Measurements from ENCODE around the gene TIA1.
A peak's percentile ranks its signal among the peaks of the same experiment; 100 is the strongest.
"Not testable (repeated sequence)": the region's sequence is repeated elsewhere in the genome, so short reads cannot be mapped to it uniquely, and the experiment has no call there.

Gene TIA1

GRCh38 chr2:70226781-70227180 lies 21.6 kb downstream of the TIA1 start:
- intact Hi-C loops (cut with DNase I): no loop called here
- no peak for DNase-seq

DNA sequence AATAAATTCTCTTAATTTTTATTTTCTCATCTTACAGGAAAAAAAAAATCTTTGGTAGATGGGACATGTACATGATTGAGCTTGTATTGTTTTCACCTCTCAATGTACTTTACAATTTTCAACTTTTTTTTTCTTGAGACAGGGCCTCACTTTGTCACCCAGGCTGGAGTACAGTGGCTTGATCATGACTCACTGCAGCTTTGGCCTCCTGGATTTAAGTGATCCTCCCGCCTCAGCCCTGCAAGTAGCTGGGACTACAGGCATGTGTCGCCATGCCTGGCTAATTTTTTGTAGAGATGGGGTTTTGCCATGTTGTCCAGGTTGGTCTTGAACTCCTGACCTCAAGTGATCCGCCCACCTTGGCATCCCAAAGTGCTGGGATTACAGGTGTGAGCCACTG lies 25.1 kb downstream of the TIA1 start:
- DNase-seq; intact Hi-C loops (cut with DNase I): not testable (repeated sequence)

GRCh38 chr2:70214953-70215549 lies 33.4 kb downstream of the TIA1 start:
- intact Hi-C loops (cut with DNase I): no loop called here
- no peak for DNase-seq

- DNase-seq: no peak
- intact Hi-C loops (cut with DNase I): no loop called here
Measured at GRCh38 chr2:70214365-70214764, 34.1 kb downstream of the TIA1 start.

- intact Hi-C loops (cut with DNase I): no loop called here
- no peak for DNase-seq
Measured at GRCh38 chr2:70212298-70212932, 36.0 kb downstream of the TIA1 start.

DNA sequence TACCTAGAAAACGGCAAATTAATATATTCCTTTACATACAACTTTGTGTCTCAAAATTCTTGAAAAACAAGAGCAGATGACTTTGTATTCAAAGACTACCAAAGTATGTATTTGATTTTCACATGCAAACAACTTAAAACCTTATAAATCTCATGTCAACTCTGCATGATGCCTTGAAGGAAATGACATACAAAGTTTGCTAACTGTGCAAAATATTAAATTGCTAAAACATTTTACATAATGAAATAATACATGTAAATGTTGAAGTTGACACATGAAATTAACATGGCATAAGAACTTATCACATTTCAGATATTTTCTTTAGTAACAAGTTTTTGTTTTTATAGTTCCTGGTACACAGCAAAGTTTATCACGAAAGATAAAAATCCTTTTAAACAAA lies 36.8 kb downstream of the TIA1 start:
- DNase-seq: no peak
- intact Hi-C loops (cut with DNase I): no loop called here

DNA sequence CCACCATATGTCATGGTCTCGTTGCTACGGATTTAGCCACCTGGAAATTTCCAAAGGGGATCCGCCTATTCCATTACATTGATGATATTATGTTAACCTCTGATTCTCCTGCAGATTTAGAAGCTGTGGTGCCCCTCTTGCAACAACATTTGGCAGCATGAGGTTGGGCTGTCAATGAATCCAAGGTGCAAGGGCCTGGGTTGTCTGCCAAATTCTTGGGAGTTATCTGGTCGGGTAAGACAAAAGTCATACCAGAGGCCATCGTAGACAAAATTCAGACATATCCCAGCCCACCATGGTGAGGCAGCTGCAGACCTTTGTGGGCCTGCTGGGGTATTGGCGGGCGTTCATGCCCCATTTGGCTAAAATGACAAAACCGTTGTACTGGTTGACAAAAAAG lies 44.0 kb downstream of the TIA1 start:
- DNase-seq: no peak

DNA sequence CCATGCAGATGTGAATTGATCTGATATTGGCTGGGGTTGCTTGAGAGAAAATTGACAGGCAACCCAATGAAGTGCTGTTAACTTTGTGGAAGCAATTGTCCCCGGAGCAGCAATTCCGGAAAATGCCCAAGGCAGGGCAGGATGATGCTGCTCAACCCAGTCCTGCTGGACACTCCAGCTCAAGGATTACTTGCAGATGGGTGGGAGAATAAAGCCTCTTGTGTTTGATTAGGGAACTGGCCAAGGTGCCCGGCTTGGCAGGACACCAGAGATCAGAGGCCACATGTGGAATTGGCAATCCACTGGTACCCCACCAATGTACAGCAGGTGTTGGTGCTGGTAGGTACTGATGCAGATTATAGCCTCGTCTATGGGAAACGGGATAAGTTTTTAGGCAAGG lies 45.3 kb downstream of the TIA1 start:
- no peak for DNase-seq
- intact Hi-C loops (cut with DNase I): no loop called here

More for the DNA sequence above, 44.0 kb downstream of the TIA1 start:
- intact Hi-C loops (cut with DNase I): no loop called here

DNA sequence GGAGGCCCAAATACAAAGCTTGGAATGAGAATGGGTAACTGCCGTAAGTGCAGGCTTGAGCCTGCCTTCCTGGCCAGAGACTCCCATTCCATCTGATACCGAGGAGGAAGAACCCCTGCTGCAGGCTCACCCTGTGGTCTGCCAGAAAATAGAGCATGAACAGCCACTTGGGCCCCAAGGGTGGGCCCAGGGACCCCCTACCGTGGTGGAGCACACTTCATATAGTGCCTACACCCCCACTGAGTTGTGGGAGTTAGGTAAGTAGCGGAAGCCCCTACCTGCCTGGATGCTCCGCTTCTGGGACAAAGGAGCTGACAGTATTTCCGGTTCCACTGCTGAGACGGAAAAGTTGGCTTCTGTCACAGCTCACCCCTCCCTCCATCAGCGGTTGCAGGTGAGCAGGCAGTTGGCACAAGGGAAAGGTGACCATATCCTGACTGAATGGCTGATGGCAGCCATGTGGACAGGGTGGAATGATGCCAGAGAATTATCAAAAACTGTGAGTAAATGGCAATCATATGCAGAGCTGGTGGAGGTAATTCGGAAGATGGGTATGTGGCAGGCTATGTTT lies 46.1 kb downstream of the TIA1 start:
- intact Hi-C loops (cut with DNase I): no loop called here
- DNase-seq: peak in 1 of 10 donors; percentile 66

DNA sequence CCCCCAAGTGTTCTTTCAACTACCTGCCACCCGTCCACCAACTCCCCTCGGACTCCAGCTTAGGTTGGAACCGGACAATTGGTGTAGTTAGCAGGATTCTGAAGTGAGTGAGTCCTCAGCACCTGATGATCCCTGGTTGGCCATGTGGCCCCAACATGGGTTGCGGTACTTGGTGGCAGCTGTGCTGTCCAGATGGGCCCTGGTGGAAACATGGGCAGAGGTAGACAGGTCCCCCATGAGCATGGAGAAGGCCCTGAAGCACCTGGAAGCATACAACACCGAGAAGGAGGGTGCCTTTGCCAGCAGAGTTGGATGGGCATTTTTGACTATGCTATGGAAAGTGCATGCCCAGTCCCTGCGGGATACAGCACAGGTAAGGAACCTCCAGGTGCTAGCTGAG lies 46.6 kb downstream of the TIA1 start:
- no peak for DNase-seq
- intact Hi-C loops (cut with DNase I): no loop called here

- no peak for DNase-seq
- intact Hi-C loops (cut with DNase I): no loop called here
Measured at GRCh38 chr2:70201225-70201768, 47.1 kb downstream of the TIA1 start.

- DNase-seq: no peak
- intact Hi-C loops (cut with DNase I): no loop called here
Measured at GRCh38 chr2:70199320-70199864, 49.0 kb downstream of the TIA1 start.

- DNase-seq: no peak
- intact Hi-C loops (cut with DNase I): no loop called here
Measured at GRCh38 chr2:70192516-70192915, 55.9 kb downstream of the TIA1 start.

DNA sequence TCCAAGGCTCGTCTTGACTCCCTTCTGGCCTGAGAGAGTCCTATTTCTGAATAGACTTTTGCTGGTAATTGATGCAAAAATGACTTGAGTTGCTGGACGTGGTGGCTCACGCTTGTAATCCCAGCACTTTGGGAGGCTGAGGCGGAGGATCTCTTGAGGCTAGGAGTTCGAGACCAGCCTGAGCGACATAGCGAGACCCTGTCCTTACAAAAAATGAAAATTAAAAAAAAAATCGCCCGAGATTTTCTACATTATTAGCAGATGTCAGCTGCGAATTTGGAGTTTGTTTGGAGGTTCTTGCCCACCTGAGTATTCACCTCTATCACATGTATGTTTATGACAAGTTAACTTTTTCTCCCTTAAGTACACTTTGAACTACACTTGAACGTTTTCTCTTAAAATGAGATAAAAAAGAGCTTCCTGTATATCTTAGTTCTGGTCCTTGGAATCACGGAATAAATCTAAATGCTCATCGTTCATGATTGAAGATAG lies 57.1 kb downstream of the TIA1 start:
- no peak for DNase-seq
- intact Hi-C loops (cut with DNase I): loop anchor here (1.0 to 2.0 kb wide), 2 partner anchors 57 to 102 kb away; partner anchors contain the start of genes SNRPG and TIA1

- DNase-seq: peak; percentile 92 to 99 (median 95)
- intact Hi-C loops (cut with DNase I): loop anchor here (1.0 to 2.0 kb wide), 2 partner anchors 58 to 102 kb away; partner anchors contain the start of genes SNRPG and TIA1
Measured at GRCh38 chr2:70190418-70191243, 57.8 kb downstream of the TIA1 start, which contains the start of gene C2orf42. TSS of gene C2orf42 (minus strand) at chr2:70191019. CDS start at chr2:70181985, 9,034 bp downstream.

DNA sequence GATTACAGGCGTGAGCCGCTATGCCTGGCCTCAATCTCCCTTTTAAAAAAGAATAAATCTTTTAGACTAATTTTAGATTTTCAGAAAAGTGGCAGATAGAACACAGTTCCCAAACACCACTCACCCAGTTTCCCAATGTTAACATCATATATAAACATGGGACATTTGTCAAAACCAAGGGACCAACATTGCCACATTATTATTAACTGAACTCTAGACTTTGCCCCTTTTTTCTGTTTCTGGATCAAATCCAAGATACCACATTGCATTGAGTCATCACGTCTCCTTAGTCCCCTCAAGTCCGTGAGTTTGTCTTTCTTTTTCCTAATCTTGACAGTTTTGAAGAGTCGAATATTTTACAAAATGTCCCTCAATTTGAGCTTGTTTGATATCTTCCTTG lies 60.0 kb downstream of the TIA1 start:
- DNase-seq: no peak

DNA sequence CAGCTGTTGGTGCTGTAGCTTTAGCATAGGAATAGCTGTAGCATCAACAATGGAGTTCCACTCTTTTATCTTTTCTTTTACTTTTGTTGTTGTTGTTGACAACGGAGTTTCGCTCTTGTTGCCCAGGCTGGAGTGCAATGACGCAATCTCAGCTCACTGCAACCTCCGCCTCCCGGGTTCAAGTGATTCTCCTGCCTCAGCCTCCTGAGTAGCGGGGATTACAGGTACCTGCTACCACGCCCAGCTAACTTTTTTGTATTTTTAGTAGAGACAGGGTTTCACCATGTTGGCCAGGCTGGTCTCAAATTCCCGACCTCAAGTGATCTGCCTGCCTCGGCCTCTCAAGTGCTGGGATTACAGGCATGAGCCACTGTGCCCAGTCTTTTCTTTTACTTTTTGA lies 61.3 kb downstream of the TIA1 start:
- DNase-seq; intact Hi-C loops (cut with DNase I): not testable (repeated sequence)

More for the DNA sequence above, 60.0 kb downstream of the TIA1 start:
- intact Hi-C loops (cut with DNase I): no loop called here

DNA sequence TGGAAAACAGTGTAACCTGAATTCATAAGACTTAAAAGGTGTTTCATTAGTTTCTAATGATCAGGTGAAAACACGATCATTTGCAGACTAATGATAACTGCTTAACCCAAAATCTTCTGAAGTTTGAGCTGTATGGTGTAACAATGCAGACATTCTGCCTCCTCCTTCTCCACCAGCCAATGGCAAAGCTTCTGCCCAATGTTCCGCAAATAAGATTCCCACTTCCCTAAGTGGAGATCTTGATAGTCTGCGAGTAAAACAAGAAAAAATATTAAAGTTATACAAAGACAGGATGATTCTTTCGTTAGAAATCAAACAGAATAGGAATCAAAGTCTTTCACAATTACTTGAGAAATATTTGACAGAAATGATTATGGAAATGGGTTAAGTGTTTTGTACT lies 65.7 kb downstream of the TIA1 start:
- DNase-seq: no peak

DNA sequence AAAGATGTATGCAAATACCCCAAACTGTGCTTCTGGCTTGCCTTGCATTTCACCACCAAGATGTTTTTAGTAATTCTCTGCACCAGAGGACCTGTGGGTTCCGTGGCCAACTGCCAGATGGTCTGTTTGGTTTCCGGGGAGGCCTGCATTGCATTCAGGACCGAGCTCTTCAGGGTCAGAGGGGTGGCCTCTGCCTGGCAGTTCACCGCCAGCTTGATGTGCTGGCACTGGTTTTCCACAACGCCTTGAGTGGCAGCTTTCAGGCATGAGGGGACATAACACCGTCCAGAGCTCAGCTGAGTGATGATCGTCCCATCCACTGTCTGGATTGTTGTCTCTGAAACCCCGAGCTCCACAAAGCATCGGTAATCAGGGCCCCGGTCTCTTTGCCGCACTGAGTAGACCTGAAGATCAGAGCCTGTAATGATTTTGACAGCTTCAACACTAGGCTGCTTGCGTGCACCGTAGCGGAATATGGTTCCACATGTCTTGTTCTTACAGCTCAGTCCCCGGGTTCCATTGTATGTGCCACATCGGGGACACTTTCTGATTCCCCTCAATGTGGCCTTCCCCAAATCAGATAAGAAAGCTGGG lies 67.0 kb downstream of the TIA1 start:
- intact Hi-C loops (cut with DNase I): no loop called here
- no peak for DNase-seq

More for the DNA sequence above, 65.7 kb downstream of the TIA1 start:
- intact Hi-C loops (cut with DNase I): no loop called here

DNA sequence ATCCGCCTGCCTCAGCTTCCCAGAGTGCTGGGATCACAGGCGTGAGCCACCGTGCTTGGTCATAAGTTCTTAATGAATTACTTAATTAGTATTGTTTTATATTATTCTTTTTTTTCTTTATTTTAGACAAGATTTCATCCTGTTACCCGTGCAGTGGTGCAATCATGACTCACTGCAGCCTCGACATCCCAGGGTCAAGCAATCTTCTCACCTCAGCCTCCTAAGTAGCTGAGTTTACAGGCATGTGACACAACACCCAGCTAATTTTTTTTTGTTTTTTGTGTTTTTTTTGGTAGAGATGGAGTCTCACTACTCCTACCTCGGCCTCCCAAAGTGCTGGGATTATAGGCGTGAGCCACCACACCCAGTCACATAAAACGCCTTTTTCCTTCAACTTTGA lies 74.9 kb downstream of the TIA1 start:
- peak in 1 of 10 donors; percentile 26 for DNase-seq
- intact Hi-C loops (cut with DNase I): no loop called here

Data from posterior cingulate gyrus (tissue), 11 donors.